HG03139 (cell line): ENCODE measurements around the gene THOC5.

Experiments
- ATAC-seq: cut with Tn5 transposase; IDR thresholded peaks from one replicate; pipeline ENCODE4 v1.9.1; 2021; ENCODE audit not compliant: unreplicated experiment

The THOC5 gene

GRCh38 chr22:29478326-29479276 lies 75.0 kb downstream of the THOC5 start:
- no peak for ATAC-seq

- ATAC-seq: no peak
Measured at GRCh38 chr22:29477723-29478318, 75.7 kb downstream of the THOC5 start.

- ATAC-seq: no peak
Measured at GRCh38 chr22:29476116-29476515, 77.4 kb downstream of the THOC5 start.

GRCh38 chr22:29475550-29475949 lies 78.0 kb downstream of the THOC5 start:
- ATAC-seq: peak; percentile 69

- no peak for ATAC-seq
Measured at GRCh38 chr22:29473001-29473400, 80.6 kb downstream of the THOC5 start.

- no peak for ATAC-seq
Measured at GRCh38 chr22:29470159-29470855, 83.2 kb downstream of the THOC5 start.

GRCh38 chr22:29469755-29470154 lies 83.8 kb downstream of the THOC5 start:
- ATAC-seq: no peak

GRCh38 chr22:29464581-29464980 lies 89.0 kb downstream of the THOC5 start:
- no peak for ATAC-seq

GRCh38 chr22:29463629-29464028 lies 89.9 kb downstream of the THOC5 start:
- ATAC-seq: no peak

- no peak for ATAC-seq
Measured at GRCh38 chr22:29461263-29461662, 92.3 kb downstream of the THOC5 start.

- ATAC-seq: no peak
Measured at GRCh38 chr22:29459773-29460172, 93.8 kb downstream of the THOC5 start.

GRCh38 chr22:29458551-29458950 lies 95.0 kb downstream of the THOC5 start:
- no peak for ATAC-seq

- no peak for ATAC-seq
Measured at GRCh38 chr22:29457730-29458129, 95.8 kb downstream of the THOC5 start.

- ATAC-seq: no peak
Measured at GRCh38 chr22:29456211-29456671, 97.3 kb downstream of the THOC5 start.
